ENCODE measurements around the gene RITA1.
A peak's percentile ranks its signal among the peaks of the same experiment; 100 is the strongest.

RITA1 gene

DNA sequence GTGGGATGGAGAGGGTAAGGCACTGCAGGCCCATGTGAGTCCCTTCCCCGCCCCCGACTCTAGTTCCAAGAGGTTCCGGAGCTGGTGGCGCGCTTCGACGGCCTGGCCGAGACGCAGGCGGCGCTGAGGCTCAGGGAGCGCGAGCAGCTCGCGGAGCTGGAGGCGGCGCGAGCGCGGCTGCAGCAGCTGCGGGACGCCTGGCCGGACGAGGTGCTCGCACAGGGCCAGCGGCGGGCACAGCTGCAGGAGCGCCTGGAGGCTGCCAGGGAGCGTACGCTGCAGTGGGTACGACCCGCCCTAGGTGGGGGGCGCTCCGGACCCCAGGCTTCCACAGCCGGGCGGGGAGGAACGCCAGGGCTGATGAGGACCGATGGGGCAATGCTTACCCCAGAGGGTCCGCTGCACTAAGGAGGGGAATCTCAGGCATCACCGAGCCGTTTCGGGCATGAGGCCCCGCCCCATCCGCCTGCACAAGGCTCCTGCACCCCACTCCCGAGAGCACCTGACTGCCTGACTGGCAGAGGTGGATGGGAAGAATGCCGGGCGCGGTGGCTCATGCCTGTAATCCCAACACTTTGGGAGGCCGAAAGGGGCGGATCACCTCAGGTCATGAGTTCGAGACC is 31.1 kb upstream of the RITA1 start:
- no peak for DNase-seq

DNA sequence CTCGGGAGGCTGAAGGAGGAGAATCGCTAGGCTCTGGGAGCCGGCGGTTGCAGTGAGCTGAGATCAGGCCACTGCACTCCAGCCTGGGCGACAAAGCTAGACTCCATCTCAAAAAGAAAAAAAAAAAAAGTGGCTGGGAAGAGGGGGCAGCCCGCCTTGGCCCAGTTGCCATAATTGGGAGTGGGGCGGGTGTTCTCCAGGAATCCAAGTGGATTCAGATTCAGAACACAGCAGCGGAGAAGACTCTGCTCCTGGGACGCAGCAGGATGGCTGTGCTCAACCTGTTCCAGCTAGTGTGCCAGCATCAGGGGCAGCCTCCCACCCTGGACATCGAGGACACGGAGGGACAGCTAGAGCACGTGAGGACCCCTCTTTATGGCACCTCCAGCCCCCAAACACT is 30.5 kb upstream of the RITA1 start:
- DNase-seq, result no peak

GRCh38 chr12:113155646-113156045 is 29.9 kb upstream of the RITA1 start:
- DNase-seq, result no peak

DNA sequence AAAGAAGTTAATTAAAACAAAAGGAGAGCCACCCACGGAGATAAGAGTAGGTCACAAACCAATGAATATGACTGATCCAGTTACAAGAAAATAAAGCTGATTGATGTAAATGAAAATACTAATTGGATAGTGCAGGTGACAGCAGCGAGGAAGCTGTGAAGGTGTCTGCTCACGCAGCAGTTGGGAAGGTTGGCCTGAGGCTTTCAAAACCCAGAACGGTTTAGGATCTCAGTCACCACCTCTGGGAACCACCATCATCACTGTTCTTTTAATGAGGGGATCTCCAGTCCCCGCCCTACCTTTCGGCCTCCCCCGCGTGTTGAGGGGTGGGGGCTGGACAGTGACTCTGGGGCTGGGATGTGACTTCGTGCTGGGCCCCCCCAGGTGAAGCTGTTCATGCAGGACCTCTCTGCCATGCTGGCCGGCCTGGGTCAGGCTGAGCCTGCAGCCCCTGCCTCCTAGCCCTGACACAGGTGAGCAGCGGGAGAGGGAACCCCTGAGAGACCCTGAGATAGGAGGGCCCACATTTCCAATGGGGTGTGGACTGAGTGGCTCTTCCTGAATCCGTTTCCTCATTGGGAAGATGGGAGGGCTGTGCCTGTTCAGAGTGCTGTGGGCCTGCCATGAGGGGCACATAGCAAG is 28.2 kb upstream of the RITA1 start:
- no peak for DNase-seq

GRCh38 chr12:113158439-113159203 is 26.9 kb upstream of the RITA1 start:
- DNase-seq, result no peak

DNA sequence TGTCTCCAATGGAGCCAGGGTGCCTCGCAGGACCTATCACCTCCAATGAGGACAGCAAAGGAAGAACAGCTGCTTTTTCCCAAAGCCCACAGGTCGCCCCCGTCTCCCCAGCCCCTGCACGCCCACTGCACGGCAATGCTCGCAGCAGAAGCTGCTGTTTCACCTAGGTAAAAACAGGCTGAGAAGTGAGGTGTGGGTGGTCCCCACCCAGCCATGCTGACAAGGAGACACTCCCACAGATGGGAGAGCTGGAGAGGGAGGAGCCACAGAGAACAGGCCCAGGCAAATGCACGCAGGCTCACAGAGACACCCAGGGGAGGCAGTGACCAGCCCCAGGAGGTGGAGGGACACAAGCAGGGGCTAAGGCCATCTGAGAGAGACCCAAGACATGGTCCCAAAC is 25.6 kb upstream of the RITA1 start:
- no peak for DNase-seq

DNA sequence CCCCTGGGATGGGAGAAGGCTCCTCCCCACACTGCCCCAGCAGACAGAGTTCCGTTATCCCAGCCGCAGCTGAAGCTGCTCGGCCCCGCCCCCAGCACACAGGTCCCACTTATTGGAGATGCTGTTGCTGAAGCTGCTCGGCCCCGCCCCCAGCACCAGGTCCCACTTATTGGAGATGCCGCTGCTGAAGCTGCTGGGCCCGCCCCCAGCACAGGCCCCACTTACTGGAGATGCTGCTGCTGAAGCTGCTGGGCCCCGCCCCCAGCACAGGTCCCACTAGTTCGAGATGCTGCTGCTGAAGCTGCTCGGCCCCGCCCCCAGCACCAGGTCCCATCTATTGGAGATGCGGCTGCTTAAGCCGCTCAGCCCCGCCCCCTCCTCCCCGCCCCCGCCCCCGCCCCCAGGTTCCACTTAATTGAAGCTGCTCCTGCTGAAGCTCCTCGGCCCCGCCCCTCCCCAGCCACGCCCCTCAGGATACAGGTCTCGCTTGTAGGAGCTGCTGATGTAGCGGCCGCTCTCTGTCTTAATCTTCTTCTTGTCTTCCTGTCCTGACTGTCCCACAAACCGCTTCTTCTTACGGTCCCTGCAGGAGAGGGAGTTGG is 24.0 kb upstream of the RITA1 start:
- DNase-seq, result no peak

DNA sequence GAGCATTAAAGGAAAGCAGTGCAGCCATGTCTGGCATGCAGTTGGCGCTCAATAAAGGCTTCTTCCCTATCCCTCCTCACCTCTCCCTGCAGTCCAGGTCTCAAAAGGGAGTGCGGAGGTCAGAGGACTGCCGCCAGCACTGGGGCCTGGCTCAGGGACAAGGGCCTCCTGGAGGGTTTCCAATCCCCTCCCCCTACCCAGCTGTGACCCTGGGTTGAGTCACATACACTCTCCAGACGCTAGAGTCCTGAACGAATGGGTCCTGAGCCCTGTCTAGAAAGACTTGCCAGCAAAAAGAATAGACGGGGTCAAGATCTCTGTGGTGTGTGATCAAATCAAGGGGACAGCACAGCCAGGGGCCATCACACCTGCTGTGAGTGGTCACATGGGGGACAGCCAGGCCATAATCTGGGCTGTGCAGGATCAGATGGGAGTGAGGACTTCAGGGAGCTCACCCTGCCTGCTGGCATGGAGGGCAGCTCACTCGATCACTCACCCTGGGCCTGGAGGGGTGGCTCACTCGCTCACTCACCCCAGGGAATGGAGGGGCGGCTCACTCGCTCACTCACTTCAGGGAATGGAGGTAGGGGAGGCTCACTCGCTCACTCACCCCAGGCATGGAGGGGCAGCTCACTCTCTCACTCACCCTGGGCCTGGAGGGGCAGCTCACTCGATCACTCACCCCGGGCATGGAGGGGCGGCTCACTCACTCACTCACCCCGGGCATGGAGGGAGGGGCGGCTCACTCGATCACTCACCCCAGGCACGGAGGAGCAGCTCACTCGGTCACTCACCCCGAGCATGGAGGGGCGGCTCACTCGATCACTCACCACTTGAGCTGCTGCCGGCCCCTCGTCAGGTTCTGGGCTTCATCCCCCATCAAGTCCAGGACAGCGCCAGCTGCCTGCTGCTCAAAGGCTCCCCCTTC is 23.2 kb upstream of the RITA1 start:
- no peak for DNase-seq

DNA sequence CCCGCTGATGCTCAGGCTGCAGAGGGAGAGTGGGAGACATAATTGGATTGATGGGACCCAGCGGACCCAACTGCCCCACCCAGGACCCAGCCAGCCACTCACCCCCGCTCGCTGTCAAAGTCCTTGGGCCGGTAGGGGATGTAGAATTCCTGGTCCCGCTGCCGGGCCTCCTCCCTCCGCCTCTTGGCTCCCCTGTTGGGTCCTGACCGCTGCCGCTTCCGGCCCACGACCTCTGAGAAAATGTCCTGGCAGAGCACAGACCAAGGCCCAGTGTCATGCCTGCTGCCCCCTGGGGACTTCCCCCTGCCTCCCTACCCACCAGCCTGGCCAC is 22.5 kb upstream of the RITA1 start:
- no peak for DNase-seq

- DNase-seq, result no peak
Observed at GRCh38 chr12:113164014-113164413, 21.5 kb upstream of the RITA1 start.

GRCh38 chr12:113165521-113166450 is 19.7 kb upstream of the RITA1 start:
- DNase-seq, result no peak

- DNase-seq, result no peak
Observed at GRCh38 chr12:113167868-113168267, 17.7 kb upstream of the RITA1 start.

- no peak for DNase-seq
Observed at GRCh38 chr12:113169697-113170096, 15.8 kb upstream of the RITA1 start.

DNA sequence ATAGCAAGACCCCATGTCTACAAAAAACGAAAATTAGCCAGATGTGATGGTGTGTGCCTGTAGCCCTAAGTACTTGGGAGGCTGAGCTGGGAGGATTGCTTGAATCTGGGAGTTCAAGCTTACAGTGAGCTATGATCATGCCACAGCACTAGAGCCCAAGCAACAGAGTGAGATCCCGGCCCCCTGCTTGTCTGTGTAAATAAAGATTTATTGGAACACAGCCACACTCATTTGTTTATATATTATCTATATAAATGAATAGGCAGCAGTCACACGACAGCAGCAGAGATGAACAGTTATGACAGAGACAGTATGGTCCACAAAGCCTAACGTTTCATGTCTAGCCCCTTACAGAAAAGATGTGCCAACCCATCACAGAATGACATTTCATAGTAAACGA is 15.1 kb upstream of the RITA1 start:
- DNase-seq, result no peak

DNA sequence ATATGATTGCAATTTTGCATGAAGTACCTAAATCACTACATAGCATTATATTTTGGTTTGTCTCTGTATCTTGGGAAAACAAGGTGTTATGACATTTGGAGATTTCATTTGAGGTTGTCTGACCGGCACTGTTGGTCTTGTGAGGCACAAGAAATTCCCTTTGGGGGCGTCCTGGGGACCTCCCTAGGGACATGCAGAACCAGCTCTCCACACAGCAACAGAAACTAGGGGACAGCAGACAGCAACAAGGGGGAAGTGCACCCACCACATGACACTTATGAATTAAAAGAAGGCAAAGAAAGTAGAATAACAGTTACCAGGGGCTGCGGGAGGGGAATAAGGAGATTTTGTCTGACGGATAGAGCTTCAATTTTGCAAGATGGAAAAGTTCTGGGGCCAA is 14.6 kb upstream of the RITA1 start:
- DNase-seq, result no peak

DNA sequence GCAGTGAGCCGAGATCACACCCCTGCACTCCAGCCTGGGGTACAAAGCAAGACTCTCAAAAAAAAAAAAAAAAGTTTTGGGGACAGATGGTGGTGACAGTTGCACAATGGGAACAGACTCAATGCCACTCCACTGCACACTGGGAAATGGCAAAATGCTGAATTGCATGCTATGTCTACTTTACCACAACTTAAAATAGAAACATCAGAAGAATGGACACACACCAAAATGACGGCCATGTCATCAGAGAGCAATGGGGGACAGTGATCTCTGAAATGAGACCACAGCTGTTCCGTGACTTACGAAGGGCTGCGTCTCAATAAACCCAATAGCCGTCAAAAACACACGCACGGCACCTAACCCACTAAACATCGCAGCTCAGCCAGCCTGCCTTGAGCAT is 14.0 kb upstream of the RITA1 start:
- DNase-seq, result no peak

DNA sequence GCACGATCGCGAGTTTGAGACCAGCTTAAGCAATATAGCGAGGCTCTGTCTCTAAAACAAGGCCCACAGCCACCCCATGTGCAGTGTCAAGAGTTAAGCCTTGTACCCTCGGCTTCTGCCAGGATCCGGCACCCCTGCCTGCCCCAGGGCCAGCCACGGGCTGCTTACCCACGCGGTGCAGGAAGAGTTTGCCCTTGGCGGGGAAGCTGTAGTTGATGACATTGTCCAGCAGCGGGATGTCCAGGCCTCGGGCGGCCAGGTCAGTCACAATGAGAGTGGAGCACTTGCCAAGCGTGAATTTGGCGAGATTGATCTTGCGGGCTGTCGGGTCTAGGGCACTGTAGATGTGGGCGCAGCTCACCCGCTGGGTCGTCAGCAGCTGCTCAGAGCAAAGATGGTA is 13.3 kb upstream of the RITA1 start:
- no peak for DNase-seq

GRCh38 chr12:113173081-113173698 is 12.3 kb upstream of the RITA1 start:
- no peak for DNase-seq

DNA sequence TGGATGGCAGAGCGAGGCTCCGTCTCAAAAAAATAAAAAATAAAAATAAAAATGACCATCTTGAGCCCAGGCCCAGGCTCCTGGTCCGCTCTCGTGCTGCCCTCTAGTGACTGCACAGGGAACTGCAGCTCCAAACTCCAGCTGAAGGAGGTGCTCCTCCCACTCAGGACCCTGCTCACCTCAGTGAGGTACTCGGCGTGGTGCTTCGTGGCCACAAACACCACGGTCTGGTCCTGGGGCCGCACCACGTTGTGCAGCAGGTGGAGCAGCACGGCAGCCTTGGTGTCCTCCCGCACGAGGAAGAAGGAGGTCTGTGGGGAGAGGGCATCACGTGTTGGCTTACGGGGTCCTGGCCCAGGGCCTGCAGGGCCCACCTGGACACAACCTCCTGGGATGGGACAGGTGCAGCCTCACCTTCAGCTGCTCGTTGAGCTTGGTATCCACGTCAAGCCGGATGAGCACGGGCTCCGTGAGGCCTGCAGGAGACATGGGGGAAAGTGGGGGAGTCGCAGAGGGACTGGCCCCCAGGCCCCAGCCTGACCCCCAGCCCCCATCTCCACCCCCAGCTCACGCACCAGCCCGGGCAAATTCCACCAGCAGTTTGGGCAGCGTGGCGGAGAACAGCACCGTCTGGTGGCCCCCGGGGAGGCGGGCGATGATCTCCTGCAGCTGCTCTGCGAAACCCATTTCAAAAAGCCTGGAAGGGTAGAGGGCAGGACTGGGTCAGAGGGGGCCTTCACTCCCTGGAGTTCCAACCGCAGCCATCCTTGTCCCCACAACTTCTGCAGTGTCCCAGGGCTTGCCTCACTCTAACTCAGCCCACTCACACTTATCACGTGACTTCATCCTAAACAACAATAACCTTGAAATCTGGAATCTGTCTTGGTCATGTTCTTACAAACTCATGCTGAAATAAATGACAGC is 10.8 kb upstream of the RITA1 start:
- DNase-seq, result peak; percentile 85

DNA sequence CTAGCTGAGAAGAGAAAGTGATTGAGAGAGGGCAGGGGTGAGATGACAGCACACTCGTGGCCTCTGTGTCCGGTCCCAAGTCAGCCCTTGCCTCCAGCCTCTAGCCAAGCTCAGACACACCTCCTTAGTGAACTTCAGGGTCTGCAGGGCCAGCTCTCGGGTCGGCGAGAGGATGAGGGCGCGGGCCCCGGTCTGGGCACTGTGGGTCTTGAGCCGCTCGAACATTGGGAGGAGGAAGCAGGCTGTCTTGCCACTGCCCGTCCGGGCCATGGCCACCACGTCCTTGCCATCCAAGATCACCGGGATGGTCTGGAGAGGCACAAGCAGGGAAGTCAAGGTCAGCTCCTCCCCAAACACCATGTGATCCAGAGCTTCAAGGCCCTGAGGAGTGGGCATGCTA is 6.5 kb upstream of the RITA1 start:
- no peak for DNase-seq

All from activated naive CD4-positive, alpha-beta T cell treated with Interleukin-2 at 50 U/mL for 16 hours (primary cell).